HG03460 (cell line): Measurements from ENCODE around the gene EDRF1.
"Not testable (repeated sequence)": the region's sequence is repeated elsewhere in the genome, so short reads cannot be mapped to it uniquely, and the experiment has no call there.

Source experiments
- ATAC-seq: cut with Tn5 transposase; IDR thresholded peaks from one replicate; pipeline ENCODE4 v1.9.1; 2021; ENCODE audit not compliant: unreplicated experiment

EDRF1 gene

GRCh38 chr10:125707541-125708468 lies 11.7 kb upstream of the EDRF1 start:
- ATAC-seq = peak; percentile 68

GRCh38 chr10:125708971-125709503 lies 10.5 kb upstream of the EDRF1 start:
- peak; percentile 69 for ATAC-seq

GRCh38 chr10:125709553-125710474 lies 9.7 kb upstream of the EDRF1 start:
- no peak for ATAC-seq

- no peak for ATAC-seq
Observed at GRCh38 chr10:125711110-125711750, 8.3 kb upstream of the EDRF1 start.

- ATAC-seq = not testable (repeated sequence)
Observed at GRCh38 chr10:125714728-125715127, 4.8 kb upstream of the EDRF1 start.

GRCh38 chr10:125720002-125720382 lies 483 bp downstream of the EDRF1 start:
- ATAC-seq = no peak

- ATAC-seq = peak; percentile 45
Observed at GRCh38 chr10:125721035-125721434, 1.5 kb downstream of the EDRF1 start.

GRCh38 chr10:125722811-125723210 lies 3.3 kb downstream of the EDRF1 start:
- ATAC-seq = no peak

GRCh38 chr10:125726914-125727313 lies 7.4 kb downstream of the EDRF1 start:
- ATAC-seq = no peak

GRCh38 chr10:125727436-125727835 lies 7.9 kb downstream of the EDRF1 start:
- no peak for ATAC-seq

GRCh38 chr10:125734148-125734547 lies 14.6 kb downstream of the EDRF1 start:
- no peak for ATAC-seq

- no peak for ATAC-seq
Observed at GRCh38 chr10:125734823-125735222, 15.3 kb downstream of the EDRF1 start.

GRCh38 chr10:125738206-125738605 lies 18.7 kb downstream of the EDRF1 start:
- no peak for ATAC-seq

GRCh38 chr10:125739994-125740679 lies 20.6 kb downstream of the EDRF1 start:
- no peak for ATAC-seq

GRCh38 chr10:125742465-125742864 lies 23.0 kb downstream of the EDRF1 start:
- no peak for ATAC-seq

- ATAC-seq = no peak
Observed at GRCh38 chr10:125744909-125745308, 25.4 kb downstream of the EDRF1 start.

- ATAC-seq = no peak
Observed at GRCh38 chr10:125747417-125747816, 27.9 kb downstream of the EDRF1 start.

GRCh38 chr10:125756196-125756595 lies 36.7 kb downstream of the EDRF1 start:
- ATAC-seq = no peak

GRCh38 chr10:125756853-125757487 lies 37.5 kb downstream of the EDRF1 start:
- ATAC-seq = no peak

GRCh38 chr10:125757742-125758141 lies 38.2 kb downstream of the EDRF1 start:
- ATAC-seq = no peak
